Parathyroid adenoma (tissue), 2 donors: ENCODE measurements around the gene ARFGEF2.
"Not testable (repeated sequence)": the region's sequence is repeated elsewhere in the genome, so short reads cannot be mapped to it uniquely, and the experiment has no call there.

ENCODE experiments used
- H2AFZ ChIP-seq: fragments of 300-600 bp; sonication (generic); one replicate; pipeline ENCODE4 v1.7.0; 2017; ENCODE audit warnings: antibody characterized with exemption, mild to moderate bottlenecking
- H3K27ac ChIP-seq: fragments of 300-600 bp; sonication (generic); one replicate; pipeline ENCODE4 v1.7.0; 2017
- H3K27me3 ChIP-seq: fragments of 300-600 bp; sonication (generic); one replicate; pipeline ENCODE4 v1.7.0; 2017; ENCODE audit warnings: low read length; ENCODE audit not compliant: control insufficient read depth, insufficient read depth
- H3K36me3 ChIP-seq: fragments of 300-600 bp; sonication (generic); one replicate; pipeline ENCODE4 v1.7.0; 2017; ENCODE audit warnings: low read length; ENCODE audit not compliant: control insufficient read depth, insufficient read depth
- H3K4me1 ChIP-seq: fragments of 300-600 bp; sonication (generic); one replicate; pipeline ENCODE4 v1.7.0; 2017; ENCODE audit warnings: control low read depth
- H3K4me2 ChIP-seq: fragments of 300-600 bp; sonication (generic); one replicate; pipeline ENCODE4 v1.7.0; 2017; ENCODE audit warnings: low read length
- H3K4me3 ChIP-seq: fragments of 300-600 bp; sonication (generic); one replicate; pipeline ENCODE4 v1.7.0; 2017; ENCODE audit warnings: low read depth, low read length
- H3K79me2 ChIP-seq: fragments of 300-600 bp; sonication (generic); one replicate; pipeline ENCODE4 v1.7.0; 2017; ENCODE audit warnings: control low read depth
- H3K9ac ChIP-seq: fragments of 300-600 bp; sonication (generic); one replicate; pipeline ENCODE4 v1.7.0; 2017; ENCODE audit warnings: mild to moderate bottlenecking
- H3K9me3 ChIP-seq: fragments of 300-600 bp; sonication (generic); one replicate; pipeline ENCODE4 v1.7.0; 2017; ENCODE audit warnings: low read length; ENCODE audit not compliant: control insufficient read depth
- CTCF ChIP-seq: fragments of 300-600 bp; sonication (generic); IDR thresholded peaks from one replicate; pipeline ENCODE4 v1.7.0; 2017; ENCODE audit warnings: antibody characterized with exemption, mild to moderate bottlenecking
- donor health status: primary hyperparathyroidism.

Gene ARFGEF2

GRCh38 chr20:49054056-49054643 is 132.6 kb downstream of the ARFGEF2 start:
- Histone ChIP-seq H3K9me3 (no peaks in the 10 kb centered on the region), H3K4me1 (no peaks in the 10 kb centered on the region), H3K36me3 (no peaks in the 10 kb centered on the region), H3K4me2 (no peak overlapping the region), H2AFZ (no peak overlapping the region), H3K9ac (no peak overlapping the region), H3K4me3 (no peak overlapping the region), H3K27me3 (no peaks in the 10 kb centered on the region), H3K79me2 (peaks cover 59% of the 10 kb centered on the region), H3K27ac (no peak overlapping the region)
- no peak for TF ChIP-seq CTCF

GRCh38 chr20:49063279-49063678 is 141.8 kb downstream of the ARFGEF2 start:
- no peaks in the 10 kb centered on the region for H3K9me3 ChIP-seq
- no peaks in the 10 kb centered on the region for H3K4me1 ChIP-seq
- no peak overlapping the region for H2AFZ ChIP-seq
- H3K4me3 ChIP-seq = no peak overlapping the region
- no peak overlapping the region for H3K4me2 ChIP-seq
- H3K79me2 ChIP-seq = no peaks in the 10 kb centered on the region
- no peak overlapping the region for H3K9ac ChIP-seq
- no peak for TF ChIP-seq CTCF
- H3K27me3 ChIP-seq = no peaks in the 10 kb centered on the region
- no peak overlapping the region for H3K27ac ChIP-seq
- no peaks in the 10 kb centered on the region for H3K36me3 ChIP-seq

- Histone ChIP-seq H3K9ac (no peak overlapping the region), H3K4me1 (no peaks in the 10 kb centered on the region), H3K4me2 (no peak overlapping the region), H3K27ac (no peak overlapping the region), H3K79me2 (no peaks in the 10 kb centered on the region), H2AFZ (no peak overlapping the region), H3K9me3 (no peaks in the 10 kb centered on the region), H3K27me3 (no peaks in the 10 kb centered on the region), H3K36me3 (no peaks in the 10 kb centered on the region), H3K4me3 (no peak overlapping the region)
- no peak for TF ChIP-seq CTCF
Measured at GRCh38 chr20:49074521-49074920, 153.0 kb downstream of the ARFGEF2 start.

GRCh38 chr20:49078310-49078709 is 156.8 kb downstream of the ARFGEF2 start:
- H3K27me3 ChIP-seq = no peaks in the 10 kb centered on the region
- no peak overlapping the region for H3K27ac ChIP-seq
- no peaks in the 10 kb centered on the region for H3K9me3 ChIP-seq
- H3K79me2 ChIP-seq = no peaks in the 10 kb centered on the region
- H2AFZ ChIP-seq = no peak overlapping the region
- H3K4me1 ChIP-seq = no peaks in the 10 kb centered on the region
- H3K4me3 ChIP-seq = no peak overlapping the region
- H3K36me3 ChIP-seq = no peaks in the 10 kb centered on the region
- H3K4me2 ChIP-seq = no peak overlapping the region
- no peak overlapping the region for H3K9ac ChIP-seq
- no peak for TF ChIP-seq CTCF

- not testable (repeated sequence) for H3K36me3 ChIP-seq, H2AFZ ChIP-seq, H3K4me2 ChIP-seq, H3K4me3 ChIP-seq, H3K4me1 ChIP-seq, H3K9me3 ChIP-seq, H3K9ac ChIP-seq, H3K79me2 ChIP-seq, H3K27ac ChIP-seq, H3K27me3 ChIP-seq
Measured at GRCh38 chr20:49082295-49082694, 160.8 kb downstream of the ARFGEF2 start.
